T-helper 2 cell (primary cell): Measurements from ENCODE around the gene KRTAP5-7.
"Not testable (repeated sequence)": the region's sequence is repeated elsewhere in the genome, so short reads cannot be mapped to it uniquely, and the experiment has no call there.

Source experiments
- DNase-seq, 5 experiments: peaks; one replicate each; pipeline versions ENCODE4 v3.0.0 to v3.0.0-alpha.2; 2012 to 2022

Gene KRTAP5-7

DNA sequence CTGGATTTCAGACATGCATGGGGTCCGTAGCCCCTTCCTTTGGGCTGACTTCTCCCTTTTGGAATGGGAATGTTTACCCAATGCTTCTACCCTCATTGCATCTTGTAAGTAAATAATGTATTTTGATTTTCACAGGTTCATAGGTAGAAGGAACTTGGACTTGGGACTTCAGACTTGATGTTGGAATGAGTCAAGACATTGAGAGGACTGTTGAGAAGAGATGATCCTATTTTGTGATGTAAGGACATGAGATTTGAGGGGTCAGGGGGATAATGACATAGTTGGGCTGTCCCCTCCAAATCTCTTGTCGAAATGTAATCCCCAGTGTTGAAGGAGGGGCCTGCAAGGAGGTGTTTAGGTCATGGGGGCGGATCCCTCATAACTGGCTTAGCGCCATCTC is 37.4 kb downstream of the KRTAP5-7 start:
- no peak for DNase-seq

DNA sequence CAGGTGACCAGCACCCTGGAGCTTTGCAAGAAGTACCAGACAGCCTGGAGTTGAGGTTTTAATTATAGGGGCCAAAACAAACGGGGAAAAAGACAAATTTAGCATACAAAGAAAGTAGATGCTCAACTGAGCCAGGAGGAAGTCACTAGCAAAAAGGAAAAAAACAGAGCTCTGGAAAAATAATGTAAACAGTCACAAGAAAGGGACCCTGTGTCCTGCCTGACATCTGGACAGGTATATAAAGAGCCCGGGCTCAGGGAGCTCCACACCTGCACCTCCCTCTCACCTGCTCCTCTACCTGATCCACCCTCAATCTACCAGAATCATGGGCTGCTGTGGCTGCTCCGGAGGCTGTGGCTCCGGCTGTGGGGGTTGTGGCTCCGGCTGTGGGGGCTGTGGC is 38.2 kb downstream of the KRTAP5-7 start, which contains the start of gene KRTAP5-10:
Gene KRTAP5-10 (plus strand): TSS at position 301 of the 400 bp plus-strand sequence. CDS start 25 bp downstream, at position 326.
- DNase-seq, result no peak

DNA sequence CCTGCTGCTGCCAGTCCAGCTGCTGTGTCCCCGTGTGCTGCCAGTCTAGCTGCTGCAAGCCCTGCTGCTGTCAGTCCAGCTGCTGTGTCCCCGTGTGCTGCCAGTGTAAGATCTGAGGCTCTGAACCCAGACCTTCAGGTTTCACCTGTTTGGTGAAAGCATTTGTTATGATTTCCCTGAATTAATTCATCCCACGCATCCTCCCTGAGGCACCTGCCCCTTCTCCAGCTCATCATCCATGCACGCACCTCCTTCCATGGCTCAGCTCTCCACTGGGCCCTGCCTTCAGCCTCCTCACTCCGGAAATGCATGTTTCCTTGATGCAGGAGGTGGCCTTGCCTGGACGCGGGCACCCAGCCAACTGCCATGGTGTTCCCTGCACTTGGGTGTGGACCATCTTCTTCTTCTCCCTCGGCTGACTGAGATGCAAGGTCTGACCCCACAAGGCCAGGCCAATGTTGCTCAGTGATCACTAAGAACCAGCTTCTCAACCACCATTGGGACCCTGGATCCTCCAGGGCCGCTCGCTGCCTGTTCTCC is 39.1 kb downstream of the KRTAP5-7 start:
- DNase-seq, result no peak

DNA sequence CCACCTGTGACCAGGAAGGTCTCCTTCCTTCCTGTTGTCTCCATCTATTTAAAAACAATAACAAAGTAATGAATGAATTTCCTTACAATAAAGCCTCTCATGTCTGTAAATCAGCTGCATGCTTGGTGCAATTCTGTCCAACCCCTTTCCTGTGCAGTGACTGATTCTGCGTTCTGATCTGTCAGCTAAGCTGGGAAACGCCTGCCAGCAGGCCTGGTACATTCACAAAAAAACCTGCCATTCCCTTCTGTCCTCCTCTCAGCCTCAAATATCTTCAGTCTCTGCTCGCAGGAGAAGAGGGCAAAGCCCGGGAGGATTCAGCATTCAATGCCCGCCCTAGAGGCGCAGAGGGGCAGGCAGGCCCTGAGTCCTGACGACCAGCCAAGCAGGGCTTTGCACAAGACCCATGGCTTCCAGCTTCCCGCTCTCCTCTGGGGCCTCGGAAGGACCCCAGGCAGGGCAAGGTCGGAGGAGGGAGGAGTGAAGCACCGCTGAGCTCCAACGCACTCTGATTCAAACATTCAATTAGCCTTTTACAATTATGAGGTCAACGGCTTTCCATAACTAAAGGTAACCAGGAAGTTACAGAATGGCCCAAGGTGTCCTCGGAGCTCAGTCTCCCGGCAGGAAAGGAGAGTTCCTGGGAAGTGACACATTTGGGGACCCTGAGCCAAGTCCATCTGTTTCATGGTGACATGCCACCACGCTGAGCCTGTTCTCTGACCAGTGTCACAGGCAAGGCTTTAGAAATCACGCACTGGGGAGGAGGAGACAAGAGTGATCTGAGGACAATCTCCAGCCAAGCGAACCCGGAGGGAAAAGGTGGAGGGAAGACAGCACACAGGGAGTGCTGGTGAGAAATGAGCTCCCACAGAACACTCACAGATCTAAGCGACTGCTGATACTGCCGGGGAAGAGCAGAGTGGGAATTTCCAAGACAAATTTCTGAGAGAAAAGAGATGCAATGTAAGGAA is 39.8 kb downstream of the KRTAP5-7 start:
- DNase-seq, result not testable (repeated sequence)

DNA sequence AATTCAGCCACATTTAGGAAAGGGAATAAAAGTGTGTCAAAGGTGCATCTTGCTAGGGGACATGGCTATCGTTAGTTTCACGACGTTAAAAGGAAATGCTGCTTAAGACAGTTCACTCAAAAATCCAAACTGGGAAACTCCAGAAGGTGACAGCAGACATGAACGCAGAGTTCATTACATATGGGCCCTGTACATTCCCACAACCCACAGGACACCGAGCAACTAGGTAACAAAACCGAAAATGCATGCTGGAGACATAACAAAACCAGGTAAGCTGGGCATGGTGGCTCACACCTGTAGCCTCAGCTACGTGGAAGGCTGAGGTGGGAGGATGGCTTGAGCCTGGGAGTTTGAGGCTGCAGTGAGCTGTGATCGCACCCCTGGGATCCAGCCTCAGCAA is 40.6 kb downstream of the KRTAP5-7 start:
- not testable (repeated sequence) for DNase-seq

DNA sequence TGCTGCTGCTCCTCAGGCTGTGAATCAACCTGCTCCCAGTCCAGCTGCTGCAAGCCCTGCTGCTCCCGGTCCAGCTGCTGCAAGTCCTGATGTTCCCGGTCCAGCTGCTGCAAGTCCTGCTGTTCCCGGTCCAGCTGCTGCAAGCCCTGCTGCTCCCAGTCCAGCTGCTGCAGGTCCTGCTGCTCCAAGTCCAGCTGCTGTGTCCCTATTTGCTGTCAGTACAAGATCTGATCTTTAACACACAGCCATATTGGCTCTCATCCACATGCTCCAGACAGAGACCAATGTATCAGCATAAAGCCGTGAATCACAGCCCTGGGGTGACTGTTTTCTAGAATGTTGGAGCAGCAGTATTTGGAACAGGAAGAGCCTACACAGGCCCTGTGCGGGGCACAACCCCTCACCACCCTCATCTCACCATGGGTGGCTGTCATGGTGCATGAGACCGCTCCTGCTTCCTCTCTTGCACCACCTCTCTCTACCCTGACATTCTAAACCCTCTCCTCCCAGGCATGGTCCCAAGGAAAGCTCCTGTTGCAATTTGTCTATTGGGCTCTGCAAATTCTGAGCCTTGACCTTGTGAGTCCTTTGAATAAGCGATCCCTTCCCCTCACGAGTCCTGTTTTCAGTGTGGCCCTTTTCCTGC is 41.8 kb downstream of the KRTAP5-7 start:
- no peak for DNase-seq

DNA sequence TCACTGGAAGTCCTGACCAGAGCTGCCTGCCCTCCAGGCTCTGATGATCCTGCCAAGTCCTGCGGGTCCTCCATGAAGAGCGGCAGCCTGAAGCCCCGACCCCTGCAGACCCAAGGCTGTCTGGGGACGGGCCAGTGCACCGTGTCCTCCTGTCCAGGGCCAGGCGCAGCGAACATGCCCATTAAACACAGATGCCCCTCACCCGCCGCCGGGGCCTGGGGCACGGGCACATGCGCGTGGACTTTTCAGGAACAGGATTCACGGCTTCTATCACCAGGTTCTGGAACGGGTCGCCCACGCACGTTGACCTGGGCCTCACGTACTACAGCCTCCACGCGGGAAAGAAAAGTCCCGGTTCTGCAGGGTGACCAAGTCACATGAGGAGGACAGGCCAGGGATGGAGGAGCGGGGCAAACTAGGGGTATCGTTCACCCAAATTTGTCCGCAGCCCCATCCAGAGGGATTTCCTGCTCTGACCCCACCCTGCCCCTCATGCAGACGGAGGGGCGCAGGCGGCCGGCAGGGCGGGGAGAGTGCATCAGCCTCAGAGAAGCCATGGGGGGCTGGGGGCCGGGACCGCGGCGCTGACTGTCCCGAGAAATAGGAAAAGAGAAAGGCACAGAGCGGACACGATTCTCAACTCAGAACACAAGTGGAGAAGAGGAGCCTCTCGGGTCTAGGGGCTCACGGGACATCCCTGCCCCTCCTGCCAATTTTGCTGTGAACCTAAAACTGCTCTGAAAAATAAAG is 44.2 kb downstream of the KRTAP5-7 start:
- not testable (repeated sequence) for DNase-seq

DNA sequence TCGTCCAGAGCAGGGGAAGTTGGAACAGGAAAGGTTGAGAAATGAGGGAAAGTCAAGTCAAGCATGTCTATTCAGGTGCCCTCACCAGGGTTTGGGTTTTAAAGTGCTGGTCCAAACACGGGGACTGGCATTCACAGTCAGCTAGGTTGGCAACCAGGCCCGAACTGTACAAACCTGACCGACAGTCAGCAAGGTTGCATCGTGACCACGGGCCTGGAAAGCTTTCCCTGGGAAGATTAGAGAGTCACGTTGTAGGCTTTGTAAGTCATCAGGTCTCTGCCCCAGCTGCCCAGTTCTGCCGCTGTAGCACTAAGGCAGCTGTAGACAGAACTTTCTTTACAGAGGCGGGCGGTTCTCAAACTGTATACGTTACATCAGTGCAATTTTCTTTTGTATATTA is 45.7 kb downstream of the KRTAP5-7 start:
- no peak for DNase-seq

DNA sequence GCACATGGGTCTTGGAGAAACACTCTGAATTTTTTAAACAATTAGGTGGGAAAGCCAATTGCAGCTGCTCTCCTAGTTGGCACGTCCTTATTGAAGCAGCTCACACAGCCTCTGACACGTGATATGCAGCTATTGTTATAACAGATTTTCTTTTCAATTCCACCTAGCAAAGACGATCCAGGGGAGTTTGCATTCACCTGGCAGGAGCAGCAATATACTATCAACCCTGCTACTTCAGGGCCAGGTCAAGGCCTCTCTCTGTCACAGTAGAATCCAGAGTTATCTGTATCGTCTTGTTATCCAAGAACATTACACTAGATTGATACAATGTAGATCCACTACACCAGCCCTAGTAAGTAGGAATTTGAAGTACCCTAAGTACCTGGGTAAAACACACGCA is 47.4 kb downstream of the KRTAP5-7 start:
- DNase-seq, result no peak

DNA sequence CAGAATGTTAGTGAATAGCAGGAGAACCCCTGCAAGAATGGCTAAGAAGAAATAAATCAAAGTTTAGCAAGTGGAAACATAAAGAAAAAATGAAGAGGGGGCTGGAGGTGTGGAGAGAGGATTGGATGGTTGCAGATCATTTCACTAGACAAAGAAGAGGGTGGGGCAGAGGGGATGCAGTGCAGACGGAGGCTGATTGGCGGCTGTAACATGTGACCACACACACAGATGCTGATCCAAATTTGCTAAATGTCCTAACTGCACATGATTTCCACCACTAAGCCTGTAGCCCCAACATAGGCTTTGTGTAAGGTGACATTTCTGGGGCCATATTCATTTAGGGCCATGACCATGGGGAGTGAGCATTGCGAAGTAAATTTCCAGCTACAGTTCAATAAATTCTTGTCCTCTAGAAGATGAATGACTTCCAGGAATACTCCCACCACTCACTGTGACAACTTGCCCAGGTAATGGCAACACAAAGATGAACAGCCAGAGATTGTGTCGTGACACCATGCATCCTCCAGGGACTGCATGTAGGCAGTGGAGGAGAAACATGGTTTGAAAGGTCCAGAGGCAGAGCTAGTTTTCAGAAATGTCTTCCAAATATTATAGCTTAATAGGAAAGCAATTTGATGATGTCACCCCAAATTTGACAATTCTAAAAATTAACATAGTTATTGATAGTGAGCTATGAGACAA is 48.8 kb downstream of the KRTAP5-7 start:
- DNase-seq, result no peak

DNA sequence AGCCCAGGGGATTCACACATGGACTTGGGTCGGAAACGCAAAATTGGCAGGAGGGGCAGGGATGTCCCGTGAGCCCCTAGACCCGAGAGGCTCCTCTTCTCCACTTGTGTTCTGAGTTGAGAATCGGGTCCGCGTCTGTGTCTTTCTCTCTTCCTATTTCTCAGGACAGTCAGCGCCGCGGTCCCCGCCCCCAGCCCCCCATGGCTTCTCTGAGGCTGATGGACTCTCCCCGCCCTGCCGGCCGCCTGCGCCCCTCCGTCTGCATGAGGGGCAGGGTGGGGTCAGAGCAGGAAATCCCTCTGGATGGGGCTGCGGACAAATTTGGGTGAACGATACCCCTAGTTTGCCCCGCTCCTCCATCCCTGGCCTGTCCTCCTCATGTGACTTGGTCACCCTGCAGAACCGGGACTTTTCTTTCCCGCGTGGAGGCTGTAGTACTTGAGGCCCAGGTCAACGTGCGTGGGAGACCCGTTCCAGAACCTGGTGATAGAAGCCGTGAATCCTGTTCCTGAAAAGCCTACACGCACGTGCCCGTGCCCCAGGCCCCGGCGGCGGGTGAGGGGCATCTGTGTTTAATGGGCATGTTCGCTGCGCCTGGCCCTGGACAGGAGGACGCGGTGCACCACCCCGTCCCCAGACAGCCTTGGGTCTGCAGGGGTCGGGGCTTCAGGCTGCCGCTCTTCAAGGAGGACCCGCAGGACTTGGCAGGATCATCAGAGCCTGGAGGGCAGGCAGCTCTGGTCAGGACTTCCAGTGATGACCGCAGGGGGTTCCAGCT is 49.8 kb downstream of the KRTAP5-7 start:
- DNase-seq, result not testable (repeated sequence)

DNA sequence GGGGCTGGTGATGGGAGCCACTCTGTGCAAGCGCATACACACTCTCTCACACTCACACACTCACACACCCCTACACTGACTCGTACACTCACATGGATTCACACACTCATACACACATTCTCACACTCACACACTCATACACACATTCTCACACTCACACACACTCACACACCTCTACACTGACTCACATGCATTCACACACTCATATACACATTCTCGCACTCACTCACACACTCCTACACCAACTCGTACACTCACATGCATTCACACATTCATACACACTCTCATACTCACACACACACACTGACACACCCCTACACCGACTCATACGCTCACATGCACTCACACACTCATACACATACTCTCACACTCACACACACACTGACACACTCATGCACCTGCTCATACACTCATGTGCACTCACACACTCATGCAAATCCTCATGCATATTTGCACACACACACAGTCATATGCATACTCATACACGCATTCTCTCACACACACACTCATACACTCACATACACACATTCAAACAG is 50.5 kb downstream of the KRTAP5-7 start:
- no peak for DNase-seq
